Activated CD4-positive, alpha-beta T cell treated with anti-CD3 and anti-CD28 coated beads for 48 hours (primary cell): ENCODE measurements around the gene EMID1.

ENCODE experiments used
- DNase-seq: peaks from one replicate; pipeline ENCODE4 v3.0.0-alpha.2; 2020

Gene EMID1

GRCh38 chr22:29298641-29299040 is 92.9 kb downstream of the EMID1 start:
- no peak for DNase-seq

- no peak for DNase-seq
Observed at GRCh38 chr22:29299136-29299900, 93.6 kb downstream of the EMID1 start.

GRCh38 chr22:29300467-29300806 is 94.7 kb downstream of the EMID1 start:
- DNase-seq, result no peak

GRCh38 chr22:29300807-29301601 is 95.3 kb downstream of the EMID1 start:
- DNase-seq, result no peak

- no peak for DNase-seq
Observed at GRCh38 chr22:29301716-29302401, 96.2 kb downstream of the EMID1 start.

- DNase-seq, result no peak
Observed at GRCh38 chr22:29302402-29302680, 96.6 kb downstream of the EMID1 start.

- no peak for DNase-seq
Observed at GRCh38 chr22:29302681-29303465, 97.2 kb downstream of the EMID1 start.

GRCh38 chr22:29305836-29306174 is 100.1 kb downstream of the EMID1 start:
- DNase-seq, result no peak

- peak; percentile 67 for DNase-seq
Observed at GRCh38 chr22:29306175-29306834, 100.6 kb downstream of the EMID1 start, which contains the start of gene GAS2L1. GAS2L1 (plus strand) TSS chr22:29306650; CDS start chr22:29308106, 1,456 bp downstream.

- peak; percentile 56 for DNase-seq
Observed at GRCh38 chr22:29306835-29307595, 101.3 kb downstream of the EMID1 start.

GRCh38 chr22:29307596-29308147 is 102.0 kb downstream of the EMID1 start:
- DNase-seq, result no peak

GRCh38 chr22:29308148-29308790 is 102.6 kb downstream of the EMID1 start:
- no peak for DNase-seq

- peak; percentile 41 for DNase-seq
Observed at GRCh38 chr22:29308791-29309262, 103.1 kb downstream of the EMID1 start.
